Right lobe of liver (tissue), 6 donors: ENCODE measurements around the gene GPRIN3. TPM values are rescaled to one million over a fixed set of nuclear protein-coding genes. Genes with fewer than 3 reads are reported as not detected.
"Not testable (repeated sequence)": the region's sequence is repeated elsewhere in the genome, so short reads cannot be mapped to it uniquely, and the experiment has no call there.

Experiments
- ATAC-seq, 4 donors: fragments of 200-7000 bp; cut with Tn5 transposase; one replicate each; pipeline ENCODE4 v1.9.1; 2020; ENCODE audit warnings: mild to moderate bottlenecking in 4 of 4, moderate library complexity in 4 of 4
- DNase-seq, 3 donors: peaks; one replicate each; pipeline ENCODE4 v3.0.0-alpha.2; 2020
- H3K27ac ChIP-seq, 3 donors: fragments of 200-600 bp; one replicate each; pipeline ENCODE4 v1.8.0; 2022
- H3K27me3 ChIP-seq, 2 donors: fragments of 200-600 bp; one replicate each; pipeline ENCODE4 v1.8.0; 2022
- H3K36me3 ChIP-seq, 4 donors: fragments of 200-600 bp; sonication (generic) in 1 of 4; one replicate each; pipeline versions ENCODE4 v1.5.1 to v1.8.0; 2017 to 2022; ENCODE audit warnings: control low read depth in 1 of 4
- H3K4me1 ChIP-seq, 4 donors: fragments of 200-600 bp; sonication (generic) in 1 of 4; one replicate each; pipeline versions ENCODE4 v1.5.1 to v1.8.0; 2017 to 2022; ENCODE audit warnings: control low read depth in 1 of 4
- H3K4me3 ChIP-seq, 3 donors: fragments of 200-600 bp; one replicate each; pipeline ENCODE4 v1.8.0; 2022
- H3K9me3 ChIP-seq, 4 donors: fragments of 200-600 bp; sonication (generic) in 1 of 4; one replicate each; pipeline versions ENCODE4 v1.5.1 to v1.8.0; 2017 to 2022; ENCODE audit warnings: control low read depth in 1 of 4
- POLR2A ChIP-seq: fragments of 450-650 bp; IDR thresholded peaks from one replicate; pipeline ENCODE4 v1.6.1; 2017; ENCODE audit warnings: antibody characterized with exemption, mild to moderate bottlenecking
- WGBS: methylation state at CpG from one replicate; pipeline ENCODE4 v1.1.6; 2018; ENCODE audit warnings: low coverage, low lambda C conversion rate; ENCODE audit not compliant: insufficient coverage; ENCODE audit errors: missing lambda C conversion rate; 5-methylcytosine and 5-hydroxymethylcytosine counted together
- intact Hi-C, 2 donors: fragments of 100-400 bp; cut with DNase I; formaldehyde crosslinking; loops; one replicate each; pipeline versions ENCODE4 v1.11.2 to v1.14.1; 2022
- total RNA-seq, 6 experiments: library from RNA; depleted of rRNA in 2 of 6; stranded (reverse); fragments of >200 nt in 2 of 6; fragmentation: NEBNext Ultra II Directional in 3 of 6; extraction: Animal tissue kit (Norgen Biotek cat#: 25700) in 3 of 6; gene quantifications; one replicate each; pipeline versions ENCODE4 v1.1.0 to v1.2.4, GENCODE V29; 2016 to 2023
- TF ChIP-seq, protein P1 (sequence below), 4 donors: fragments of 200-600 bp in 3 of 4; fragments of 450-650 bp in 1 of 4; IDR thresholded peaks; one replicate each; pipeline versions ENCODE4 v1.5.1 to v1.8.0; 2016 to 2022; ENCODE audit warnings: antibody characterized with exemption in 4 of 4, mild to moderate bottlenecking in 2 of 4
- donor health status: DM: no; HTN: yes; CAD: no.
- donor health status: DM: no; HTN: no; CAD: no.
- donor health status: DM: no; HTN: no; CAD: no.
- donor health status: DM: no; HTN: yes; CAD: no.
- donor health status: DM: no; HTN: yes; CAD: no.

Gene GPRIN3
- total RNA-seq, 6 experiments from 2014 or later: 0.29 to 7.9 (median 3.9) TPM

DNA sequence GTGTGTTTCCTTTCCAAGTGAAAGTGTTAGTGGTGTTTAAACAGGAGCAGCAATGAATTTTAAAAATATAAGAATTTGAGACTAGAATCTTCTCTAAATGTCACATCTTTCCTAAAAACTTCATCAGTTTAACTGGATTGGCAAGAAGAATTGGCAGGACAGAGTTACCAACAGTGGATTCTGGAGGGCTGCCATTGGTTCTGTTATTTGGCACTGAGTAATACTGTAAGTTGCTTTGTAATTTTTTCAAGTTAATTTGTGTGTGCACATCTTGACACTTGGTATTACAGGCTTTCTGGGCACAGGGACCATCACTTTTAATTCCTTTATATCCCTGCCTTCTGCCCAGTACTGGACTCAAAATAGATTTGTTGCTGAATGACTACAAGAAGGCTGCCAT is 4.5 kb upstream of the GPRIN3 start:
- Histone ChIP-seq H3K27me3 (no peaks in the 10 kb centered on the region), H3K4me1 (peaks cover 0 to 6% (median 3%) of the 10 kb centered on the region in 4 donors), H3K4me3 (no peak overlapping the region), H3K9me3 (no peaks in the 10 kb centered on the region), H3K27ac (no peak overlapping the region), H3K36me3 (no peaks in the 10 kb centered on the region)
- intact Hi-C loops: no loop called here
- no peak for TF ChIP-seq POLR2A
- TF ChIP-seq, protein P1, sequence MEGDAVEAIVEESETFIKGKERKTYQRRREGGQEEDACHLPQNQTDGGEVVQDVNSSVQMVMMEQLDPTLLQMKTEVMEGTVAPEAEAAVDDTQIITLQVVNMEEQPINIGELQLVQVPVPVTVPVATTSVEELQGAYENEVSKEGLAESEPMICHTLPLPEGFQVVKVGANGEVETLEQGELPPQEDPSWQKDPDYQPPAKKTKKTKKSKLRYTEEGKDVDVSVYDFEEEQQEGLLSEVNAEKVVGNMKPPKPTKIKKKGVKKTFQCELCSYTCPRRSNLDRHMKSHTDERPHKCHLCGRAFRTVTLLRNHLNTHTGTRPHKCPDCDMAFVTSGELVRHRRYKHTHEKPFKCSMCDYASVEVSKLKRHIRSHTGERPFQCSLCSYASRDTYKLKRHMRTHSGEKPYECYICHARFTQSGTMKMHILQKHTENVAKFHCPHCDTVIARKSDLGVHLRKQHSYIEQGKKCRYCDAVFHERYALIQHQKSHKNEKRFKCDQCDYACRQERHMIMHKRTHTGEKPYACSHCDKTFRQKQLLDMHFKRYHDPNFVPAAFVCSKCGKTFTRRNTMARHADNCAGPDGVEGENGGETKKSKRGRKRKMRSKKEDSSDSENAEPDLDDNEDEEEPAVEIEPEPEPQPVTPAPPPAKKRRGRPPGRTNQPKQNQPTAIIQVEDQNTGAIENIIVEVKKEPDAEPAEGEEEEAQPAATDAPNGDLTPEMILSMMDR (IDR thresholded peaks at IDR 0.05): no peak
- DNase-seq: no peak
- ATAC-seq: no peak

DNA sequence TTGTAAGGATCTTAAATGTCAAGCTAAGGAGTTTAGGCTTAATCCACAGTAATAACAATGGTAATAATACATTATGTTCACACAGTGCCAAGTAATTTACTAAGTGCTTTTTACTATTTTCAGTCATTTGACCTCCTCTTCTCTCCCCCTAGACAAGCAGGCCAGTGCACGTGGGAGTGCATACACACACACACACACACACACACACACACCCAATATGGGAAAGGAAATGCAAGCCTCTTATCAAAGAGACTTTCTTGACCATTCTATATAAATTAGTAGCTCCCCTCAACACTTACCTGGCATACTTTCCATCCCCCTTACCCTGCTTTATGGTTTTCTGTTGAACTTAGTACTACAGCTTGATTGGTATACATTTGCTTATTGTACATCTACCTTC is 3.8 kb upstream of the GPRIN3 start:
- Histone ChIP-seq H3K36me3 (no peaks in the 10 kb centered on the region), H3K27me3 (no peaks in the 10 kb centered on the region), H3K27ac (no peak overlapping the region), H3K4me3 (no peak overlapping the region), H3K4me1 (peaks cover 0 to 6% (median 3%) of the 10 kb centered on the region in 4 donors), H3K9me3 (no peaks in the 10 kb centered on the region)
- TF ChIP-seq, protein P1 (IDR thresholded peaks at IDR 0.05): no peak
- TF ChIP-seq POLR2A: no peak
- intact Hi-C loops: no loop called here
- ATAC-seq (no peak), DNase-seq (no peak)
- WGBS: 29% methylated on average over 1 of the region's 1 CpG

DNA sequence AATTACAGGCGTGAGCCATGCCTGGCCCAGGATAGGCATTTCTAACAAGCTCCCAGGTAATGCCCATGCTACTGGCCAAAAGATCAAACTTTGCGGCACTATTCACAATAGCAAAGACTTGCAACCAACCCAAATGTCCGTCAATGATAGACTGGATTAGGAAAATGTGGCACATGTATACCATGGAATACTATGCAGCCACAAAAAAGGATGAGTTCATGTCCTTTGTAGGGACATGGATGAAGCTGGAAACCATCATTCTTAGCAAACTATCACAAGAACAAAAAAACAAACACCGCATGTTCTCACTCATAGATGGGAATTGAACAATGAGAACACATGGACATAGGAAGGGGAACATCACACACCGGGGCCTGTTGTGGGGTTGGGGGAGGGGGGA is 1.6 kb upstream of the GPRIN3 start:
- intact Hi-C loops, H3K27me3 ChIP-seq, H3K27ac ChIP-seq, H3K4me1 ChIP-seq, ATAC-seq, H3K36me3 ChIP-seq, DNase-seq, H3K4me3 ChIP-seq, H3K9me3 ChIP-seq: not testable (repeated sequence)
- 89% methylated on average over 3 of the region's 5 CpGs for WGBS

DNA sequence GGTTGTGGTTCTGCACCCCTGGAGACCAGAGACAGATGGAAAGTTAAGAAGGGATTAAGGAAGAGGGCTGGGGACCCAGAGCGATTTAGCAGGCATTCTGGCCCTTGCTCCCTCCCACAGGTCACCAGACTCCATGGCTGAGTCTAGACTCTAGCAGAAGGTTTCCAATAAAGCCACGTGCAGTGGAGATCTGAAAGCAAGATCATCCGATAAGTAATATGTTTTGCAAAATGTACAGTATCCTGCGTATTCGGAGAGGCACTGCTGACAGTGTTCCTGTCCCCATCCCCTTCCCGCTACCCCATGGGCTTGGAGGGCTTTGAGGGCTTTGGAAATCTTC is 531 bp upstream of the GPRIN3 start:
- Histone ChIP-seq H3K9me3 (no peaks in the 10 kb centered on the region), H3K36me3 (no peaks in the 10 kb centered on the region), H3K27ac (peak overlapping the region in 1 of 3 donors; percentile 76), H3K27me3 (no peaks in the 10 kb centered on the region), H3K4me3 (peak overlapping the region; percentile 57 to 70 (median 69)), H3K4me1 (peaks cover 0 to 6% (median 3%) of the 10 kb centered on the region in 4 donors)
- 13% methylated on average over 5 of the region's 6 CpGs for WGBS
- DNase-seq (no peak), ATAC-seq (peak; percentile 11 to 31 (median 30))
- intact Hi-C loops: no loop called here
- TF ChIP-seq, protein P1 (IDR thresholded peaks at IDR 0.05): no peak
- no peak for TF ChIP-seq POLR2A

DNA sequence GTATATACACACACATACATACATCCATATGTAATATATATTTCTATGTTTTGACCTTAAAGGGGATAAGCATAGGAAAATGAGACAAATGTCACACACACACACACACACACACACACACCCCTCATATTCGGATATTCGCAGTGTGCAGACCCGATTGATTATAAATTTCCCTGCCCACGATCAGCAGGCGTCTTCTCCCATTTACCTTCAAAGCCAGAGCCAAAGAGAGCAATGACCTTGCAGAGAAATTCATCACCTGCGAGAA is 488 bp downstream of the GPRIN3 start:
- no peaks in the 10 kb centered on the region for H3K9me3 ChIP-seq
- peaks cover 0 to 6% (median 3%) of the 10 kb centered on the region in 4 donors for H3K4me1 ChIP-seq
- TF ChIP-seq, protein P1 (IDR thresholded peaks at IDR 0.05): no peak
- WGBS: 0% methylated on average over 6 of the region's 6 CpGs
- H3K4me3 ChIP-seq: peak overlapping the region; percentile 57 to 70 (median 69)
- no peak for DNase-seq
- no peaks in the 10 kb centered on the region for H3K27me3 ChIP-seq
- ATAC-seq: no peak
- H3K36me3 ChIP-seq: no peaks in the 10 kb centered on the region
- intact Hi-C loops: no loop called here
- peak overlapping the region in 2 of 3 donors; percentile 54 to 76 for H3K27ac ChIP-seq
